Upper lobe of left lung (tissue), 4 donors: ENCODE data around the gene PIAS2.

Source experiments
- CTCF ChIP-seq, 6 experiments: fragments of 450-650 bp in 4 of 6; fragments of 200-600 bp in 2 of 6; sonication (generic) in 2 of 6; IDR thresholded peaks; one replicate each; pipeline ENCODE4 v1.5.1; 2016 to 2019; ENCODE audit warnings: antibody characterized with exemption in 6 of 6
- POLR2A ChIP-seq, 4 donors: fragments of 450-650 bp; IDR thresholded peaks; one replicate each; pipeline ENCODE4 v1.5.1; 2016 to 2017; ENCODE audit warnings: antibody characterized with exemption in 4 of 4, mild to moderate bottlenecking in 2 of 4
- POLR2AphosphoS5 ChIP-seq, 2 donors: sonication (generic); formaldehyde crosslinking; IDR thresholded peaks; one replicate each; pipeline ENCODE4 v1.5.1; 2017; ENCODE audit warnings: antibody characterized with exemption in 2 of 2

GRCh38 chr18:46920653-46921052, 3.3 kb upstream of the PIAS2 start:
- TF ChIP-seq CTCF (IDR thresholded peaks at IDR 0.05) (no peak), POLR2A (IDR thresholded peaks at IDR 0.05) (no peak), POLR2AphosphoS5 (IDR thresholded peaks at IDR 0.05) (no peak)
